ENCODE results near the gene KCNAB2. TPM values are rescaled to one million over a fixed set of nuclear protein-coding genes. Genes with fewer than 3 reads are reported as not detected.

Gene KCNAB2
- total RNA-seq, 6 experiments from 2014 or later, result 4.4 to 14.8 (median 6.9) TPM

- H3K4me3 ChIP-seq, result no peak overlapping the region
- 40% methylated on average over 1 of the region's 12 CpGs for WGBS (ENCODE audit: insufficient coverage, low coverage, low lambda C conversion rate, missing lambda C conversion rate)
- TF ChIP-seq, protein P1, sequence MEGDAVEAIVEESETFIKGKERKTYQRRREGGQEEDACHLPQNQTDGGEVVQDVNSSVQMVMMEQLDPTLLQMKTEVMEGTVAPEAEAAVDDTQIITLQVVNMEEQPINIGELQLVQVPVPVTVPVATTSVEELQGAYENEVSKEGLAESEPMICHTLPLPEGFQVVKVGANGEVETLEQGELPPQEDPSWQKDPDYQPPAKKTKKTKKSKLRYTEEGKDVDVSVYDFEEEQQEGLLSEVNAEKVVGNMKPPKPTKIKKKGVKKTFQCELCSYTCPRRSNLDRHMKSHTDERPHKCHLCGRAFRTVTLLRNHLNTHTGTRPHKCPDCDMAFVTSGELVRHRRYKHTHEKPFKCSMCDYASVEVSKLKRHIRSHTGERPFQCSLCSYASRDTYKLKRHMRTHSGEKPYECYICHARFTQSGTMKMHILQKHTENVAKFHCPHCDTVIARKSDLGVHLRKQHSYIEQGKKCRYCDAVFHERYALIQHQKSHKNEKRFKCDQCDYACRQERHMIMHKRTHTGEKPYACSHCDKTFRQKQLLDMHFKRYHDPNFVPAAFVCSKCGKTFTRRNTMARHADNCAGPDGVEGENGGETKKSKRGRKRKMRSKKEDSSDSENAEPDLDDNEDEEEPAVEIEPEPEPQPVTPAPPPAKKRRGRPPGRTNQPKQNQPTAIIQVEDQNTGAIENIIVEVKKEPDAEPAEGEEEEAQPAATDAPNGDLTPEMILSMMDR (IDR thresholded peaks at IDR 0.05), result no peak
- no peak for TF ChIP-seq POLR2A (IDR thresholded peaks at IDR 0.05)
- H3K27me3 ChIP-seq, result no peaks in the 10 kb centered on the region
- no peaks in the 10 kb centered on the region for H3K36me3 ChIP-seq
- ATAC-seq (no peak), DNase-seq (peak in 1 of 3 donors; percentile 47)
- no peaks in the 10 kb centered on the region for H3K4me1 ChIP-seq
- no peak overlapping the region for H3K27ac ChIP-seq
- no peaks in the 10 kb centered on the region for H3K9me3 ChIP-seq
- intact Hi-C loops (cut with DNase I), result no loop called here
Observed at GRCh38 chr1:6124341-6124740, 78.7 kb downstream of the KCNAB2 start.

DNA sequence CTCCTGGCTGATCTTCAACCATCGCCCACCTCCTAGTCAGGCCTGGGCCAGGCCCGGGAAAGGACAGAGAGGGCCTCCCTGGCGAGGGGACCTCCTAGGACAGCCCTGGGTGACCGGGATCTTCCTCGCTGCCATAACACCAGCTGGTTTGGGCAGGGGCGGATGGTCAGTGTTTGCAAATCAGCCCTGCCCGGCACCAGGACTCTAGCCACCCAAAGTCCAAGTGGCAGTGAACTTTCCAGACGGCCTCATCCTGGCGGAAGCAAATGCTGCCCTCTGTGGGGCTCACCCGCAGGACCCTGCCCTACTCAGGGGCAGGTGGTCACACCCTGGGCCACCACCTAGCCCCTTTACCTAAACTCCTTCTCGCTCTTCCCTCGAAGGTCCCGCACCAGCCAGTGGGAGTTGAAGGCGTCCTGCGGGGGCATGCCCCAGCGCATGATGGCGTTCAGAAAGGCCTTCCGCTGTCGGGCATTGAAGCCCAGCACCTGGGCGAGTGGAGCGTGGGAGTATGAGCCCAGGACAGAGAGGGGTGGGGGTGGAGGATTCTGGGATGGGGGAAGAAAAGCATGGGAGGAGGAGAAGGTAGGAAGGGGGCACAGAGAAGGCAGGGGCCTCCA, 79.2 kb downstream of the KCNAB2 start:
- DNase-seq, result peak in 1 of 3 donors; percentile 36

DNA sequence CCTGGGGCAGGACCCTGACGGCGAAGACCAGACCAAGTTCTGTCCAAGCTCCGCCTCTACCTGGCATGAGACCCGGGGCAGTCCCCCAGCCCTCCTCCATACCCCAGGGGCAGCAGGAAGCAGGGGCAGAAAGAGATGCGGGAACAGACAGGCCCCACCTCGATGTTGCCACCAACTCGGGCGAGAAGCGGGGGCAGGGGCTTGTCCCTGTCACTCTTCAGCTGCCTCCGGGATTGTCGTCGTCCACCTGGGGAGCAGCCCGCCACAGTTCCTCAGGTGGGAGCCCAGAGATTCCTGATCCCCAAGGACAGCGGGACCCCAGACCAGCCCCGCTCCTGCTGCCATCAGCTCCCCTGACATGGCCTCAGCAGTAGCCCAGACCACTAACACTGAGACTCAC, 79.7 kb downstream of the KCNAB2 start:
- Histone ChIP-seq H3K4me3 (no peak overlapping the region), H3K36me3 (no peaks in the 10 kb centered on the region), H3K27ac (no peak overlapping the region), H3K27me3 (no peaks in the 10 kb centered on the region), H3K9me3 (no peaks in the 10 kb centered on the region), H3K4me1 (no peaks in the 10 kb centered on the region)
- 60% methylated on average over 2 of the region's 15 CpGs for WGBS (ENCODE audit: insufficient coverage, low coverage, low lambda C conversion rate, missing lambda C conversion rate)
- intact Hi-C loops (cut with DNase I), result no loop called here
- TF ChIP-seq, protein P1 (IDR thresholded peaks at IDR 0.05), result no peak
- no peak for TF ChIP-seq POLR2A (IDR thresholded peaks at IDR 0.05)
- DNase-seq (peak in 1 of 3 donors; percentile 51), ATAC-seq (no peak)

More for the DNA sequence above, 79.2 kb downstream of the KCNAB2 start:
- Histone ChIP-seq H3K4me1 (no peaks in the 10 kb centered on the region), H3K9me3 (no peaks in the 10 kb centered on the region), H3K4me3 (no peak overlapping the region), H3K27me3 (no peaks in the 10 kb centered on the region), H3K27ac (no peak overlapping the region), H3K36me3 (no peaks in the 10 kb centered on the region)
- intact Hi-C loops (cut with DNase I), result no loop called here
- TF ChIP-seq POLR2A (IDR thresholded peaks at IDR 0.05), result no peak
- TF ChIP-seq, protein P1 (IDR thresholded peaks at IDR 0.05), result no peak
- ATAC-seq, result no peak
- WGBS (ENCODE audit: insufficient coverage, low coverage, low lambda C conversion rate, missing lambda C conversion rate), result 70% methylated on average over 3 of the region's 21 CpGs

- H3K9me3 ChIP-seq, result no peaks in the 10 kb centered on the region
- ATAC-seq (no peak), DNase-seq (peak in 1 of 3 donors; percentile 30)
- no peaks in the 10 kb centered on the region for H3K36me3 ChIP-seq
- WGBS (ENCODE audit: insufficient coverage, low coverage, low lambda C conversion rate, missing lambda C conversion rate), result 50% methylated on average over 7 of the region's 13 CpGs
- H3K4me1 ChIP-seq, result no peaks in the 10 kb centered on the region
- no peak overlapping the region for H3K27ac ChIP-seq
- H3K27me3 ChIP-seq, result no peaks in the 10 kb centered on the region
- no peak overlapping the region for H3K4me3 ChIP-seq
- TF ChIP-seq POLR2A (IDR thresholded peaks at IDR 0.05), result no peak
- TF ChIP-seq, protein P1 (IDR thresholded peaks at IDR 0.05), result no peak
- intact Hi-C loops (cut with DNase I), result no loop called here
Observed at GRCh38 chr1:6126028-6126427, 80.3 kb downstream of the KCNAB2 start.

All from right lobe of liver (tissue), 6 donors.